SU-DHL-6 (cell line): ENCODE results near the gene GRPR.

Experiments
- CTCF ChIP-seq: fragments of 200-600 bp; sonication (generic); IDR thresholded peaks from one replicate; pipeline ENCODE4 v1.5.1; 2017; ENCODE audit warnings: antibody characterized with exemption, mild to moderate bottlenecking, low read length, moderate library complexity; ENCODE audit not compliant: insufficient read depth, poor library complexity, severe bottlenecking
- EZH2phosphoT487 ChIP-seq: fragments of 200-600 bp; sonication (generic), shearing (Covaris generic); conservative IDR thresholded peaks from 2 replicates; pipeline ENCODE4 v1.6.1; 2018; ENCODE audit warnings: mild to moderate bottlenecking, antibody characterized with exemption, low read length, moderate library complexity, mixed read lengths

GRCh38 chrX:16142246-16142558 is 18.8 kb downstream of the GRPR start:
- TF ChIP-seq CTCF, result no peak
- no peak for TF ChIP-seq EZH2phosphoT487
